MCF 10A (cell line): ENCODE measurements around the gene ZNF174. TPM values are rescaled to one million over a fixed set of nuclear protein-coding genes. Genes with fewer than 3 reads are reported as not detected.

ENCODE experiments used
- BruUV-seq: library from RNA; stranded (reverse); fragments of 400-500 nt; replicated peaks from 2 replicates; lab custom pipeline; 2021; lab: Mats Ljungman, UMichigan
- CTCF ChIA-PET: fragments of 300-600 bp; sonication (Branson Sonifier 250); formaldehyde crosslinking; extraction: SDS; loops from one replicate; lab custom pipeline; 2021; ENCODE audit warnings: antibody characterized with exemption, inconsistent platforms; lab: Yijun Ruan, JAX
- POLR2A ChIA-PET: fragments of 300-600, 350-650 bp; sonication (Branson Sonifier 250); formaldehyde crosslinking; extraction: SDS; loops from one replicate; lab custom pipeline; 2020; ENCODE audit warnings: antibody characterized with exemption, inconsistent platforms; lab: Yijun Ruan, JAX
- DNase-seq: peaks from one replicate; pipeline ENCODE4 v3.0.0-alpha.2; 2018; ENCODE audit not compliant: unreplicated experiment
- H3K27ac Mint-ChIP-seq: one replicate; pipeline ENCODE4 v1.8.0; 2022; ENCODE audit warnings: mild to moderate bottlenecking, low read depth, mixed read lengths; ENCODE audit not compliant: unreplicated experiment
- H3K27me3 Mint-ChIP-seq: one replicate; pipeline ENCODE4 v1.8.0; 2022; ENCODE audit warnings: mixed read lengths; ENCODE audit not compliant: insufficient read depth, unreplicated experiment
- H3K36me3 Mint-ChIP-seq: one replicate; pipeline ENCODE4 v1.8.0; 2022; ENCODE audit warnings: mild to moderate bottlenecking, moderate library complexity, mixed read lengths; ENCODE audit not compliant: insufficient read depth, unreplicated experiment
- H3K4me1 Mint-ChIP-seq: one replicate; pipeline ENCODE4 v1.8.0; 2022; ENCODE audit warnings: mixed read lengths; ENCODE audit not compliant: insufficient read depth, unreplicated experiment
- H3K4me3 Mint-ChIP-seq: one replicate; pipeline ENCODE4 v1.8.0; 2022; ENCODE audit warnings: mild to moderate bottlenecking, moderate library complexity, mixed read lengths; ENCODE audit not compliant: unreplicated experiment
- H3K9me3 Mint-ChIP-seq: one replicate; pipeline ENCODE4 v1.8.0; 2022; ENCODE audit warnings: mixed read lengths; ENCODE audit not compliant: unreplicated experiment
- CTCF ChIP-seq: fragments of 200-600 bp; IDR thresholded peaks from one replicate; pipeline ENCODE4 v1.8.0; 2022; ENCODE audit warnings: antibody characterized with exemption, mild to moderate bottlenecking; ENCODE audit not compliant: unreplicated experiment
- intact Hi-C: fragments of 100-400 bp; cut with micrococcal nuclease; formaldehyde crosslinking; loops from 2 replicates; pipeline ENCODE4 v1.14.1; 2022
- total RNA-seq: library from RNA; stranded (reverse); gene quantifications from 2 replicates; pipeline ENCODE4 v1.2.3, GENCODE V29; 2022

Gene ZNF174
- total RNA-seq, 1 experiment from 2014 or later = 7.5 TPM

- H3K4me3 Mint-ChIP-seq = no peak overlapping the region
- BruUV-seq = no TSS peak
- H3K27me3 Mint-ChIP-seq = no peaks in the 10 kb centered on the region
- TF ChIP-seq CTCF = no peak
- intact Hi-C loops = no loop called here
- ChIA-PET CTCF (interaction anchor here (0.7 kb wide), 1 partner anchor 1321 kb away, joined by 4 read pairs; no protein-coding TSS in a partner anchor), POLR2A (interaction anchor here (1.0 kb wide), 1 partner anchor 11 kb away, joined by 3 read pairs; no protein-coding TSS in a partner anchor)
- H3K4me1 Mint-ChIP-seq = no peaks in the 10 kb centered on the region
- H3K27ac Mint-ChIP-seq = no peak overlapping the region
- H3K36me3 Mint-ChIP-seq = peaks cover 82% of the 10 kb centered on the region
- peaks cover 30% of the 10 kb centered on the region for H3K9me3 Mint-ChIP-seq
- DNase-seq = no peak
These were observed 12.7 kb upstream of the ZNF174 start for GRCh38 chr16:3388325-3388724.

GRCh38 chr16:3389663-3390338 lies 11.2 kb upstream of the ZNF174 start:
- no peaks in the 10 kb centered on the region for H3K27me3 Mint-ChIP-seq
- no TSS peak for BruUV-seq
- H3K9me3 Mint-ChIP-seq = peaks cover 23% of the 10 kb centered on the region
- ChIA-PET CTCF (no interaction called here), POLR2A (interaction anchor here (0.7 kb wide), 1 partner anchor 9 kb away, joined by 3 read pairs; no protein-coding TSS in a partner anchor)
- DNase-seq = no peak
- H3K27ac Mint-ChIP-seq = no peak overlapping the region
- H3K36me3 Mint-ChIP-seq = peaks cover 82% of the 10 kb centered on the region
- intact Hi-C loops = no loop called here
- no peak overlapping the region for H3K4me3 Mint-ChIP-seq
- no peak for TF ChIP-seq CTCF
- no peaks in the 10 kb centered on the region for H3K4me1 Mint-ChIP-seq

GRCh38 chr16:3400446-3400778 lies 603 bp upstream of the ZNF174 start:
- Mint-ChIP-seq H3K4me1 (peaks cover 12% of the 10 kb centered on the region), H3K36me3 (peaks cover 57% of the 10 kb centered on the region), H3K4me3 (peak overlapping the region; percentile 92), H3K9me3 (peaks cover 30% of the 10 kb centered on the region), H3K27ac (peak overlapping the region; percentile 91), H3K27me3 (no peaks in the 10 kb centered on the region)
- no peak for DNase-seq
- TF ChIP-seq CTCF = no peak
- intact Hi-C loops = loop anchor here (2.0 kb wide), 2 partner anchors 58 to 218 kb away; no protein-coding TSS in a partner anchor
- POLR2A ChIA-PET = interaction anchor here (0.5 to 4.2 kb wide), 23 partner anchors 8 to 250 kb away, joined by 3 to 53 read pairs (median 5); partner anchors contain the start of genes NAA60, TIGD7, ZNF263 and ZNF597
- BruUV-seq = TSS peak; percentile 64
- CTCF ChIA-PET = interaction anchor here (0.6 to 1.1 kb wide), 3 partner anchors 17 to 89 kb away, joined by 3 to 4 read pairs (median 3); no protein-coding TSS in a partner anchor

- DNase-seq = no peak
- no TSS peak for BruUV-seq
- no peak for TF ChIP-seq CTCF
- H3K9me3 Mint-ChIP-seq = peaks cover 26% of the 10 kb centered on the region
- CTCF ChIA-PET = interaction anchor here (0.6 to 1.1 kb wide), 3 partner anchors 17 to 165 kb away, joined by 3 to 4 read pairs (median 3); no protein-coding TSS in a partner anchor
- peak overlapping the region; percentile 91 for H3K27ac Mint-ChIP-seq
- no peaks in the 10 kb centered on the region for H3K27me3 Mint-ChIP-seq
- POLR2A ChIA-PET = interaction anchor here (0.8 to 4.2 kb wide), 13 partner anchors 10 to 268 kb away, joined by 3 to 53 read pairs (median 6); partner anchors contain the start of genes NAA60, TIGD7, ZNF213 and ZNF263
- H3K4me3 Mint-ChIP-seq = peak overlapping the region; percentile 92
- peaks cover 6% of the 10 kb centered on the region for H3K4me1 Mint-ChIP-seq
- intact Hi-C loops = loop anchor here (2.0 kb wide), 2 partner anchors 57 to 219 kb away; no protein-coding TSS in a partner anchor
- H3K36me3 Mint-ChIP-seq = peaks cover 57% of the 10 kb centered on the region
These were observed 843 bp downstream of the ZNF174 start for GRCh38 chr16:3401719-3402397.
